Measurements from ENCODE around the gene REC8. TPM values are rescaled to one million over a fixed set of nuclear protein-coding genes. Genes with fewer than 3 reads are reported as not detected.

The REC8 gene
- total and polyA plus RNA-seq, 2 of the 13 experiments (the other 11 are each of a cell fraction or from before 2014, with no cell fraction given), result 3.4 to 14.7 TPM

- peak; percentile 53; the same call in 1 of the 2 replicates for TF ChIP-seq SOX13 (IDR thresholded peaks at IDR 0.05)
- TF ChIP-seq SOX13 (CRISPR knock-in tag; conservative IDR thresholded peaks at IDR 0.05 in 1 of 2, IDR thresholded peaks at IDR 0.05 in 1 of 2), result peak; percentile 10 to 56; a peak in 2 of 4 replicates
- TF ChIP-seq ZNF713 (CRISPR knock-in tag; IDR thresholded peaks at IDR 0.05), result peak; percentile 85; the same call in 1 of the 2 replicates
- peak; percentile 72; the same call in 1 of the 2 replicates for TF ChIP-seq ZBTB39 (CRISPR knock-in tag; IDR thresholded peaks at IDR 0.05)
- TF ChIP-seq SOX5 (CRISPR knock-in tag; IDR thresholded peaks at IDR 0.05; ENCODE audit: borderline replicate concordance), result peak; percentile 69; the same call in 1 of the 2 replicates
- TF ChIP-seq NFE2 (CRISPR knock-in tag; IDR thresholded peaks at IDR 0.05), result no peak
- TF ChIP-seq TOE1 (CRISPR knock-in tag; IDR thresholded peaks at IDR 0.05), result peak; percentile 78; the same call in 1 of the 2 replicates
- TF ChIP-seq ZNF563 (CRISPR knock-in tag; IDR thresholded peaks at IDR 0.05), result peak; percentile 93; the same call in 1 of the 2 replicates
- peak; percentile 95; the same call in 1 of the 2 replicates for TF ChIP-seq CEBPB (IDR thresholded peaks at IDR 0.05; ENCODE audit: borderline replicate concordance, low read depth, low read length)
- peak; percentile 92 for TF ChIP-seq CEBPG (CRISPR knock-in tag; IDR thresholded peaks at IDR 0.05)
- no peak for TF ChIP-seq MLLT10 (CRISPR knock-in tag; IDR thresholded peaks at IDR 0.05)
- peak; percentile 81 for TF ChIP-seq SRF (IDR thresholded peaks at IDR 0.05; ENCODE audit: low read depth, low read length)
- TF ChIP-seq GATAD2A (CRISPR knock-in tag; IDR thresholded peaks at IDR 0.05), result peak; percentile 89
- peak; percentile 91; the same call in 1 of the 2 replicates for TF ChIP-seq ZNF136 (CRISPR knock-in tag; IDR thresholded peaks at IDR 0.05; ENCODE audit: low read depth)
- TF ChIP-seq ZNF276 (CRISPR knock-in tag; IDR thresholded peaks at IDR 0.05; ENCODE audit: low read depth), result peak; percentile 96
- peak; percentile 77; the same call in 1 of the 2 replicates for TF ChIP-seq DR1 (CRISPR knock-in tag; IDR thresholded peaks at IDR 0.05)
- peak; percentile 94 for TF ChIP-seq ZFP41 (CRISPR knock-in tag; IDR thresholded peaks at IDR 0.05; ENCODE audit: borderline replicate concordance)
- peak; percentile 82 for TF ChIP-seq TEAD3 (CRISPR knock-in tag; optimal IDR thresholded peaks at IDR 0.05; ENCODE audit: borderline replicate concordance)
- TF ChIP-seq ZFP36L1 (CRISPR knock-in tag; IDR thresholded peaks at IDR 0.05), result peak; percentile 98; the same call in 1 of the 2 replicates
- no peak for TF ChIP-seq ZNF382 (CRISPR knock-in tag; IDR thresholded peaks at IDR 0.05; ENCODE audit: borderline replicate concordance)
- no peak for TF ChIP-seq TERF1 (CRISPR knock-in tag; IDR thresholded peaks at IDR 0.05)
- no peak for TF ChIP-seq GABPA (IDR thresholded peaks at IDR 0.05; ENCODE audit: low read depth, low read length)
- no peak for TF ChIP-seq GABPA (CRISPR knock-in tag; IDR thresholded peaks at IDR 0.05; ENCODE audit: low read depth)
- peak; percentile 98 for TF ChIP-seq ZNF256 (CRISPR knock-in tag; conservative IDR thresholded peaks at IDR 0.05)
- peak; percentile 92 for TF ChIP-seq ARID2 (CRISPR knock-in tag; IDR thresholded peaks at IDR 0.05; ENCODE audit: borderline replicate concordance)
- TF ChIP-seq IRF2 (CRISPR knock-in tag; IDR thresholded peaks at IDR 0.05), result peak; percentile 99
- TF ChIP-seq SIX4 (CRISPR knock-in tag; IDR thresholded peaks at IDR 0.05), result peak; percentile 79
Observed at GRCh38 chr14:24212924-24213865, 41.3 kb downstream of the REC8 start, which contains the start of gene CHMP4A (continued).

Data from HepG2 (cell line).